Raji (cell line): ENCODE results near the gene OAF.

Source experiments
- POLR2A ChIP-seq: IDR thresholded peaks from 2 replicates; pipeline ENCODE4 v1.6.1; 2011; ENCODE audit warnings: low read depth, low read length, control low read depth; ENCODE audit not compliant: insufficient read depth

The OAF gene

DNA sequence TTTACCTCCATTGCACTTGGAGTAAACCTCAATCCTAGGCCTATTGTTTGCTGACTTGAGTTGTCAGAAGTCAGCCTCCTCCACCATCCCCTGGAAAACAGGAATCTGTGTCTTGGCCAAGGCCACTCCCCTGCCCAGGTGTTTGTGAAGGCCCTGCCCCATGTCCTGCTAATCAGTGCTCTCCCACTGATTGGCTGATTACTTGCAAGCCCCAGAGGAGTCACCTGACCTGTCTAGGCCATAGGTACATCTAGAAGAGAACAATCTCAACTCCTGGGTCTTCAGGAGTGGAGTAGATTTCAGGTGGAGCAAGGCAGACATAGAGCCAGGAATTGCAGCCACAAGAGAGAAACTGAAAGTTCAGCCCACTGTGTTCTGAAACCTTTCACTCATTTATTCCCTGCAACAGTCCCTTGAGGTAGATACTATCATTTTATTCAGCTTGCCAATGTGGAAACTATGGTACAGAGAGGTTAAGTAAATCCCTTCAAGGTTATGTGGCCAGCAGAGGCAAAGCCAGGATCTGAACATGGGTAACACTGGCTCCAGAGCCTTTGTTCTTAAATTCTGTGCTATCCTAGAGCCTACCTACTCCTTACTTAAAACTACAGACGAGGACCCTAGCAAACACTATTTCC lies 10.4 kb downstream of the OAF start:
- no peak for TF ChIP-seq POLR2A

DNA sequence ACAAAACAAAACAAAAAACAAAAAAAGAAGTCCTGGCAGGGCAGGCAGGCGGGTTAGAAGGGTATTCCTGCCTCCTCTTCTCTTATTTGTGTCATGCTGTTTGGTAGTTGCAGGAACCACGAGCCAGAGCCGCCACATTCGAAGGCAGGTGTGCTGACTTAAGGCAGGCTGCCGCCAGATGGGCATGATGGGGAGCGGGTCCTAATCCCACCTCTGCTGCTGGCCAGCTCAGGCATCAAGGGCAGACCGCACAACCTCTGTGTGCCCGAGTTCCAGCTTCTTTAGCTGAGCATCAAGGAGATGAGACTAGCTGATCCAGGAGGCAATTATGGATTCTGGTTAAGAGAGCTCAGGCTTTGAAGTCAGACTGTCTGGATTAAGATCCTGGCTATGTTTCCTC lies 12.1 kb downstream of the OAF start:
- TF ChIP-seq POLR2A, result no peak

DNA sequence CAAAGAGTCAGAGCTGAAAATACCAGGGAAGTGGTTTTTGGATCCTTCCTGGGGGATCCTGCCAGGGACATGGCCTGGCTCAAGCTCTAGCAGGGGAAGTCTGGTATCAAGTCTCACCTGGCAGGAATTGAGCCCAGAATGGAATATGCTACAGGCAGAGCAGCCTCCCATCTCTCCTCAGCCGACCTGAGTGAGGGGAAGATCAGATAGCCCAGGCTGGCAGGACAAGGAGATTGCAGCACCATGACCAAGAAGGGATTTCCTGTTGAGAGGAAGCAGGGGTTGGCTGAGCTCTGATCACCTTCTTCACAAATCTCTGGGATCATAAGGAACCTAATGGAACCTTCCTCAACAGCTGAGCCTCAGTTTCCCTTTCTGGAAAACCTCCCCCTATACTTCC lies 13.0 kb downstream of the OAF start:
- no peak for TF ChIP-seq POLR2A

DNA sequence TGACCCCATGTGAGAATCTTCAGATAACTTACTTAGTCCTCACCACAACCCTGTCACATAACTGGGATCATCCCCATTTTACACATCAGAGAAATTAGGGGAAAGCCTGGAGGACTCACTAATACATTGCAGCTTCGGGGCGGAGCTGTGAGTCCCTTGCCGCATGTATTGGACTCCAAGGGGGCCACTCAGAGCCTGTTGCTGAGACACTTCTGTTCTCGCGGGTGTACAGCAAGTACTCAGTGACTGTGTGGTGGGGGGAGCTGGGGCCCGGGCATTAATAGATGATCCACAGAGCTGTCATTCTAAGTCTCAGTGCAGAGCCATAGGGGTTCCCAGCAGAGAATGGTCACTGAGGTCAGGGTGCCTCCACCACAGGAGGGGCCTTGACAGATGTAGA lies 13.5 kb downstream of the OAF start:
- no peak for TF ChIP-seq POLR2A

DNA sequence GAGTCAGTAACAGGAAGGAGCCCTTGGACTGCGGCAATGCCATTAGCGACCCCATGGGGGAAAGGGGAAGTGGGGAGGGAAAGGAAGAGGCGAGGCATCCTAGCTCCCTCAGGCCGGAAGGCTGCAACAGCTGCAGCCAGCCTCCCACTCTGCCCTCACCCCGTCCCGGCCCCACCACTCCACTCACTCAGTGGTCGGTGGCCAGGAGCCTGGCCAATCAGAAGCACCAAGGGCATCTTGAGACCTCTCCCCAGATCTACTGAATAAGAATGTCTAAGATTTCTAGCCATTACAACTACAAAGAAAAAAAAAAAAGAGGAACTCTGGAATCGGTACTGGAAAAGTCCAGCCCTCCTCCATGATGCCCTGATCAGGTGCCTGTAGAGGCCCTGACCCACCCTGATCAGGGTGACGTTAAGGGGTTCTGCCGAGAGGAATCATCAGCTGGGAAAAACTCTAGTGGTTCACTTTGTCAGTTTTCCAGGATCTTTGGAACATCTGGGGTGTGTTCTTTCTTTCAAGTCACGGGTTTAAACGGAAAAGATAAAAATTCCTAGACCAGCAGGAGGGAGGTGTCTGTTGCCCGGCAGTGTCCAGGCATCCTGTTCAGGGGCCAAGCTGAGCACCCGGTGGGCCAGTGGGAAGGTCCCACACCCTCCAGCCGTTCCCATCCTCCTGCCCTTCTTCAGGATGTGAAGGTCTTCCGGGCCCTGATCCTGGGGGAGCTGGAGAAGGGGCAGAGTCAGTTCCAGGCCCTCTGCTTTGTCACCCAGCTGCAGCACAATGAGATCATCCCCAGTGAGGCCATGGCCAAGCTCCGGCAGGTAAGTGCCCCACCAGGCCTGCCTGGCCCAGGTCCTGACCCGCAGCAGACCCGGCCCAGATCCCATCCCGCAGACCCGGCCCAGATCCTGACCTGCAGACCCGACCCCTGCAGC lies 14.4 kb downstream of the OAF start:
- no peak for TF ChIP-seq POLR2A

DNA sequence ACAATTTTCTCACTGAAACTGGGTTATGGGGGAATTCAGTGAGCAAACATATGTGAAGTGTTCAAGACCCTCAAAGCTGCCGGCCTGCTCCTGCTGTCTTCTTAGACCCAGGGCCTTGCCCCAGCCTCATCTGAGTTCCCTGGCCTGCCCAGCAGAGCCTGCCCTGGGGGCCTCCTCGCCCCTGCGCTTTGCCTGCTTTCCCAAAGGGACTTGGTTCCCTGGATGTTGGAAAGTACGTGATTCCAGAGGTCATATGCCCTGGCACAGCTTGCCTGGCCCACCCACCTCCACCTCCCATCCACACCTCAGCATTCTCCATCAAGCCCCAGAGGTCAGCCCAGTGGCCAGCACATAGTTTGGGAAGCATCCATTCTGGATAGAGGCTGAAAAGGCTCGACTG lies 15.4 kb downstream of the OAF start:
- no peak for TF ChIP-seq POLR2A

DNA sequence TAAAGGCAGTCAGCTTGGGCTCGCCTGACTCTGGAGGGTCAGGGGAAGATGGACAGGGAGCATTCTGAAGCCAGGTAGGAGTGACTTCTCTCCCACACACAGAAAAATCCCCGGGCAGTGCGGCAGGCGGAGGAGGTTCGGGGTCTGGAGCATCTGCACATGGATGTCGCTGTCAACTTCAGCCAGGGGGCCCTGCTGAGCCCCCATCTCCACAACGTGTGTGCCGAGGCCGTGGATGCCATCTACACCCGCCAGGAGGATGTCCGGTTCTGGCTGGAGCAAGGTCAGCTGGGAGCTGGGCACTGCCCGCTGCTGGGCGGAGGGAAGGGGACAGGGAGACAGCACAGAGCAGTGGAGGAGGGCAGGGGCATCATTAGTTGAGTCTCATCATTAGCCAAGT lies 15.9 kb downstream of the OAF start:
- TF ChIP-seq POLR2A, result no peak

DNA sequence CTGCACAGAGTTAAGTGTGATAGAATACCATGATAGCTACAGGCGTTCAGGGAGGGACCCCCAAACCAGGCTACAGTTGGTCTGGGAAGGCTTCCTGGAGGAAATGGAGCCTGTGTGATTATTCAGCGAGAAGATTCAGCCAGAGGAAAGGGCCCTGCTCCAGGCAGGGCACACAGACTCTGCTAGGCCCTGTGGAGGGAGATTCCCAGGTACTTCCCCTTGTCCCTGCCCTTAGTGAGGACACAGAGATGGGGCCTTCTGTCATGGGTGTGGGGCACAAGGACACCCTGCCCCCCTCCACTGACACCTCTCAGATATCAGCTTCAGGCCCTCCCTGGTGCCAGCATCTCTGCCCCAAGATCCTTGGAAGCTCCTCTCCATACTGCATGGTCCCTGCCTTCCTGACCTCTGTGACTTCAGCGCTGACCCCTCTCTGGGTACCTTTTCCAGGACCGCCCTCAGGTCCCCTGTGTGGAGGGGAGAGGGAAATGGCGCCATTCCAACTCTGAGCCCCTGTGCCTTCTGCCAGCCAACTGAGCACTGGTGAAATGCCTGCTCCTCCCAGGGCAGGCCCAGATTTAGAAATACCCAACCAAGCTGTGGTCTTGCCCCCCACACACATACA lies 16.5 kb downstream of the OAF start:
- no peak for TF ChIP-seq POLR2A

DNA sequence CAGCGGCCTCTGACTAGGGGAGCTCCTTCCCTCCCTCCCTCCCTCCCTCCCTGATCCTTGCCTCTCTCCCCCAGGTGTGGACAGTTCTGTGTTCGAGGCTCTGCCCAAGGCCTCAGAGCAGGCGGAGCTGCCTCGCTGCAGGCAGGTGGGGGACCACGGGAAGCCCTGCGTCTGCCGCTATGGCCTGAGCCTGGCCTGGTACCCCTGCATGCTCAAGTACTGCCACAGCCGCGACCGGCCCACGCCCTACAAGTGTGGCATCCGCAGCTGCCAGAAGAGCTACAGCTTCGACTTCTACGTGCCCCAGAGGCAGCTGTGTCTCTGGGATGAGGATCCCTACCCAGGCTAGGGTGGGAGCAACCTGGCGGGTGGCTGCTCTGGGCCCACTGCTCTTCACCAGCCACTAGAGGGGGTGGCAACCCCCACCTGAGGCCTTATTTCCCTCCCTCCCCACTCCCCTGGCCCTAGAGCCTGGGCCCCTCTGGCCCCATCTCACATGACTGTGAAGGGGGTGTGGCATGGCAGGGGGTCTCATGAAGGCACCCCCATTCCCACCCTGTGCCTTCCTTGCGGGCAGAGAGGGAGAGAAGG lies 18.1 kb downstream of the OAF start:
- TF ChIP-seq POLR2A, result no peak

DNA sequence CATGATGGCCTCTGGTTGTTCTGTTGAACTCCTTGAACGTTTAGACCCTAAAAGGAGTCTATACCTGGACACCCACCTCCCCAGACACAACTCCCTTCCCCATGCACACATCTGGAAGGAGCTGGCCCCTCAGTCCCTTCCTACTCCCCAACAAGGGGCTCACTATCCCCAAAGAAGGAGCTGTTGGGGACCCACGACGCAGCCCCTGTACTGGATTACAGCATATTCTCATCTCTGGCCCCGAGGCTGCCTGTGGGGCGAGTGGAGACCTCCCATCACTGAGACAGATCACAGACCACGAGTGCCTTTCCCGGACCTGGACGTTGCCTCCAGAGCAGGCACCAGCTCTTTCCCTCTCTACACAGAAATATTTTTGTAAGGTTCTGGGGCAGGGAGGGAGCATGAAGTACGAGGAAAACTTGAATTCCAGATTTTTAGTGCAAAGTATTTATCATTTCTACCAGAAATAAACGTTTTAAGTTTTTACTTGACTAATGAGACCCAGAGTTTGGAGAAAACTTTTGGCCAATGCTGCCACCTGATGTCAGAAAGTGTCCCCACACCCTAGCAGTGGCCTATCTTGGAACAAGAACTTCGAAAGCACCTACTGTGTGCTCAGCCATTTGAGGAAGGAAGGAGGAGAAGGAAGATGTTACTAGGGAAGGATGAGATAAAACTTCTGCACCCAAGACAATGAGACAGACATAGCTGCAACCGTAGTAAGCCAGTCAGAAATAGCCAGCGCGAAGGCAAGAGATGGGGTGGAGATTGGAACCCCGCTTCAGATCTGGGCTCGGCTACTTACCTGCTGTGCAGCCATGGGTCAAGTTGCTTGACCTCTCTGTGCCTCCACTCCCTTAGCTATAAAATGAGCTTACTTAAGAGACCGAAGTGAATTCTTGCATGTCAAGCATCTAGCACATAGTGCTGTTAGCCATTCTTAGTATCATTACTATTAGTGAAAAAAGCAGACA lies 18.9 kb downstream of the OAF start:
- no peak for TF ChIP-seq POLR2A

DNA sequence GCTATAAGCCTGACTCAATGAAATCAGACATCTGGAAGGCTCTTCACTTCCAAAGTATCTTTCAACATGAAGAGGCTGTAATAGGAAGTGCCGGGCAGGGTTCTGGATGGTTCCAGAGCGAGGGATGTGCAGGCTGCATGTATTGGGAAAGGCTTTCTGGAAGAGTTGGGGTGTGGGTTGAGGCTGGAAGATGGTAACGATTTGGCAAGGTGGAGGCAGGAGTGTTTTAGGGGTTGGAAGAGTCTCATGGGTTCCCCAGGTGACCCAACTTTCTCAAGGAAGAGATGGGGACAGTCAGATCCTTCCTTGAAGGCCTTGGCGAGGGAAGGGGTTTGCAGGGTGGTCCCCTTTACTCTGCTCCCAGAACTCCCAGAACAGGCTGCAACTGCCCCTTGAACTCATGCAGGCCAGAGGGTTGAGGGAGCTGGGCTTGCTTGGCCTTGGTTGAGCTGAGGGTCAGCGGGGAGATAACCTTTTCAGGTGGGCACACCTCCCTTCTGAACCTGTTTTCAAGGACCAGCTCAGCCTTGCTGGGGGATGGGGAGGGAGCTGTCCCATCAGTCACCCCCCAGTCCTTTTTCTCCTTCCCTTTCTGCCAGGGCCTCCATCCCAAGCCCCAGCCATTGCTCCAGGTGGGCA lies 19.7 kb downstream of the OAF start:
- TF ChIP-seq POLR2A, result no peak

DNA sequence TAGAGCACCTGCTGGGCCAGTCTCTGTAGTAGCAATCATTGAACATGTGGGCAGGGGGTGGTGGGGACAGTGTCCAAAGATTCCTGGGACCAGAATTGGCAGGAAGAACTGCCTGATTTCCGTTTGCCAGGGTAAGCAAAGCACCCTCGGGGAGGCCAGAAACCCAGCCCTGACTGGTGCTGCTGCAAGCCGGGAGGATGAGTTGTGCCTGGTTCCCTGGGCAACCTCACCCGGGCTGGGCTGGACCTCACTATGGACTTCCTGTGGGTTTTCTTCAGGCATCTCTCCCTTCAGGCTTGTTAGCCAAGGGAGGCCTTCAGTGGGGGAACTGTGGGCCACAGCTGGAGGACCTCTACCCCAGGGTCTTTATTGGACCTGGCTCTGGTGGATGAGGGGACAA lies 21.1 kb downstream of the OAF start:
- no peak for TF ChIP-seq POLR2A

DNA sequence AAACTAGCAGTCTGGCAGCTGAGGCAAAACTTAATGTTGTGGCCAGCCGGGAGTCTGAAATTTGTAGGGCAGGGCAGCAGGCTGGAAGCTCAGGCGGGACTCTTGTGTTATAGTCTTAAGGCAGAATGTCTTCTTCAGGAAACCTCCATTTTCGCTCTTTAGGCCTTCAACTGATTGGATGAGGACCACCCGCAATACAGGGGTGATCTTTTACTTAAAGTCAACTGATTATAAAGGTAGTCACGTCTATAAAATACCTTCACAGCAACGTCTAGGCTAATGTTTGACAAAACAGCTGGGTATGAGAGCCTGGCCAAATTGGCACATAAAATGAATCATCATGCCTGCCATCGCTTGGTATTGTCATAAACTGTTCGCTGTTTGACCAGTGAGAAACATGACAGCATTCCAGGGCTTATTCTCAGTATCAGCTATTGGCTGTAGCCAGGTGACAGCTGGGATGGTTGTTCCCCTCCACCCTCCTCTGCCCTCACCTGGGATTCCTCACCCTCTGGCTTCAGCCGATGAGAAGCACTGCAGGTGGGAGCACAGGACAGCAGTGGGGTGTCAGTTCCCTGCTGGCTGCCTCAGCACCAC lies 22.5 kb downstream of the OAF start:
- no peak for TF ChIP-seq POLR2A
